GM12874 (cell line): ENCODE data around the gene RHBDD2.

Source experiments
- CTCF ChIP-seq: IDR thresholded peaks from 2 replicates; pipeline ENCODE4 v1.5.1; 2011; ENCODE audit warnings: low read depth, mild to moderate bottlenecking, control low read depth, low read length, moderate library complexity; ENCODE audit not compliant: insufficient read depth

The RHBDD2 gene

GRCh38 chr7:75885036-75885435 lies 6.2 kb downstream of the RHBDD2 start:
- no peak for TF ChIP-seq CTCF

- TF ChIP-seq CTCF: no peak
These were observed 9.0 kb downstream of the RHBDD2 start for GRCh38 chr7:75887669-75888369.

GRCh38 chr7:75888464-75889222 lies 9.8 kb downstream of the RHBDD2 start:
- no peak for TF ChIP-seq CTCF

GRCh38 chr7:75889223-75889825 lies 10.5 kb downstream of the RHBDD2 start:
- no peak for TF ChIP-seq CTCF

GRCh38 chr7:75889826-75890225 lies 11.0 kb downstream of the RHBDD2 start:
- no peak for TF ChIP-seq CTCF

GRCh38 chr7:75891815-75892411 lies 13.1 kb downstream of the RHBDD2 start:
- TF ChIP-seq CTCF: no peak

GRCh38 chr7:75892634-75893272 lies 13.9 kb downstream of the RHBDD2 start:
- TF ChIP-seq CTCF: no peak
